HG02678 (cell line): ENCODE measurements around the gene SPSB1.

ENCODE experiments used
- ATAC-seq: cut with Tn5 transposase; IDR thresholded peaks from one replicate; pipeline ENCODE4 v1.9.1; 2021; ENCODE audit warnings: mild to moderate bottlenecking, moderate library complexity; ENCODE audit not compliant: unreplicated experiment

The SPSB1 gene

GRCh38 chr1:9317591-9318417, 25.1 kb downstream of the SPSB1 start:
- no peak for ATAC-seq

DNA sequence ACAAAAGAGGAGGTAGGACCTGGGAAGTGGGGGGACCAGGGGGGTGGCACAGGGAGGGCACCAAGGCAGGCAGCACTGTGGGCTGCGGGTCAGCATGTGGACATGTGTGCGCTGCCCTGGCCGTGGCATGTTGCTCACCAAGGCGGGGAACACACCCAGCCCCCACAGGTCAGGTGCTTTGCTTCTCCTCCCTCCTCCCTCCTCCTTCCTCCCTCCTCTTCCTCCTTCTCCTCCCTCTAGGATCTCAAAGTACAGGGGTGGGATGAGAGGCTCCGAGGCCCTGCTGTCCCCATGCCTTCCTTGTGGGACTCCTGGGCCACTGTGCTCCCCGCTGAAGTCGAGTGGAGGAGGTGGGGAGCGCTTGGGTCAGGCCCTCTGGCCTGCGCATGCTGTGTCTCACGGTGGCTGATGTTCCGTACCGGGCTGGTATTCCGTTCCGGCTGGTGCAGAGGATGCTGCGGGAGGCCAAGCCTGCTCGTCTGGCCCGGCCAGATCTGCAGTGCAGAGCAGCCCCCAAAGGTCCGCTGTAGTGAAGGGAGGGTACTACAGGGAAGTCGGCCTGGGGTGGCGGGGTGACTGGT, 26.6 kb downstream of the SPSB1 start:
- no peak for ATAC-seq

- ATAC-seq: no peak
Measured at GRCh38 chr1:9319789-9320519, 27.3 kb downstream of the SPSB1 start.

DNA sequence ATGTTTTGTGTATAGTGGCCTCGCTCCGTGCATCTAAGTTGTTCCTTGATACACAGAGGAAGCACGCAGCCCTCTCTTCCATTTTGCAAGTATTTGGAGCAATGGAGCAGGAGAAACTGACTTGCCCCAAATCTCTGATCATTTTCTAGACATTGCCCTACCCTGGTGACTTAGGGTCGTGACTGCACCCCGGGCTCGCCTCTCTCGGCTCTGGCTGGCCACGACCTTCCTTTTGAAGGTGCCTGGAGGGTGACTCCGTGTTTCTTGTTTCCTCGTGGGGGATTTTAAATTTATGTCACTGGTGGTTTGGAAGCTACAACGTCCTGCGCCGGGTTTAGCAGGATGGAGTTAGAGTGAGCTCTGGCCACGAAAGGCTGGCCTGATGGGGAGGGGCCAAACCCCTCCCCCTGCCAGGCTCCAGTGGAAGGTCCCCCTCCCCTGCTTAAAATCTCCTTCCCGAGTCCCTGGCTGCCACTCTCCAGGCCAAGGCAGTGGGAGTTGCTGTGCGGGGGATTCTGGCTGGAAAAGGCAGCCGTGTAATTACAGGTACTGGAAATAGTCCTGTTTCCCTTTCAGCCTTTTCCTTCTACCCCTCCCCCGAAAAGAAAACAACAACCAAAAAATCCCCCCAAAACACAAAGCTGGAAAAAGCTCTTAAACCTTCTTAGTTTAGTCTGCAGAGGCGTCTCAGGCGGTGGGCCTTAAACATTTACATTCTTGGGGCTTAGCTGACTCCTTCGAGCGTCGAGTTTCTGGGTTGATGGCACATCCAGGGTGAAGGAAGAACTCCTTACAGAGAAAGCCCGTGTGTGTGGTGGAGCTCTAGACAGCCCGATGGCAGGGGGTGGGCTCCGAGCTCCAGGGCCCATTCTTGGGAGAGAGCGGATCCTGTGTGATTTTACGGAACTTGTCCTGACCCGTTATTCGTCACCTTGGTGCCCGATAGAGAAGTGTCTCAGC, 28.1 kb downstream of the SPSB1 start:
- ATAC-seq: no peak

GRCh38 chr1:9321480-9321849, 28.8 kb downstream of the SPSB1 start:
- no peak for ATAC-seq

DNA sequence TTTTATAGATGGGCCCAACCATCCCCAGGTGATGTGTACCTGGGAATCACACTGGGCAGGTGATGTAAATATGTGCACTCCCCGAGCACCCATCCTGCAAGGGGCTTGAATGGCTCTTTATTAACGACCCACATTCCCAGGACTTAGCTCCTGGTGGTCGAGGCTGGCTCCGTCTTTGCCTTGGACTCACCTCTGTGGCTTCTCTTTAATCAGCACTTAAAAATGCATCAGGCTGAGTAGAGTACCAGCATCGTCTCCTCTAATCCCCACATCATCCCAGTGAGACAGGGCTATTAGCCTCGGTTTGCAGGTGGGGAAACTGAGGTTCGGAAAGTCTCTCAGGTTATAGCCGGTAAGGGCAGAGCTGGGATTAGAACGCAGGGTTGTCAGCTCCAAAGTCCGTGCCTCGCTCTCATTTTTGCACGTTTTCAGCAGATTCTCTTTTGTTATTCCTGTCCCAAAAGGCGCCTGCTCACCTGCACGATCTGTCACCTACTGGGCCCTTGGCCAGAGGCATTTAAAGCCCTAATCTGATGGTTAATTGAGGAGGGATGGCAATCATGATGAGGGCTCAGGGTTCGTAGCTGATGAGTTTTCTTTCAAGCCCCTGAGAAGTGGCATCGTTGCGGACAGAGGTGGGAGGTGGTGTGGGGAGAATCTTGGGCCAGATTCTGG, 29.4 kb downstream of the SPSB1 start:
- no peak for ATAC-seq

- no peak for ATAC-seq
Measured at GRCh38 chr1:9322661-9323244, 30.1 kb downstream of the SPSB1 start.

- no peak for ATAC-seq
Measured at GRCh38 chr1:9324246-9325096, 31.8 kb downstream of the SPSB1 start.

GRCh38 chr1:9326596-9326995, 33.9 kb downstream of the SPSB1 start:
- no peak for ATAC-seq

DNA sequence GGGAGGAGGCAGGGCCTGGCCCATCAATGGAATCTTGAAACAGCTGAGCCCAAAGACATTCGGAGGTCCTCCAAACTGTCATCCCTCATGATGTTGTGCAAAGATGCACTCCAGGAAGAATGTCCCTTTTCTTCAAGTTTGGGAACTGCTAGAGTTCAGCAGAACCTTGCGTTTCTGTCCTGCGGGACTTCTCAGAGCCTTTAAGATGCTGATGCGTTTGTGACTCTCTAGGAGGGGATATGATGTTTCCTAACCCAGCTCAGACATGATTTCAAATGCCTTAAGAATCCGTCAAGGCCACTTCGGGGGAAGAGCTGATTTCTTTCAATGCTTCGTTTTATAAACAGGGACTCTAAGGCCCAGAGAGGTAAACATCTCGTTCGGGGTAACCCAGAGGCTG, 35.5 kb downstream of the SPSB1 start:
- ATAC-seq: no peak

DNA sequence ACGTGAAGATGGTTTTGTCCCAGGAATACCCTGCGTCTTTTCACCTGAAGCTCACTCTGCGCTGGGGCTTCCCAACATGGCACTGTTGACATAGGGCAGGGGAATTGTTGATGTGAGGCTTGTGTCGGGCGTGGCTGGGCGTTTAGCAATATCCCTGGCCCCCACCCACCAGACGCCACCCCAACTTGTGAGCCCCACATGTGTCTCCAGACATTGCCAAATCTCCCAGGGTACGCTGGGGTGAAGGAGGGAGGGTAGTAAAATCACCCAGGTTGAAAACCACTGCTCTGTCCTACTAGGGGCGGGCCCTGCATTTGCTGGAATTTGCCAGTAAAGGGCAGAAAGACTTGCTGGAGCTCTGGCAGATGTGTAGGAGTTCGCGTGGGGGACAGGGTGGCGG, 36.0 kb downstream of the SPSB1 start:
- no peak for ATAC-seq

DNA sequence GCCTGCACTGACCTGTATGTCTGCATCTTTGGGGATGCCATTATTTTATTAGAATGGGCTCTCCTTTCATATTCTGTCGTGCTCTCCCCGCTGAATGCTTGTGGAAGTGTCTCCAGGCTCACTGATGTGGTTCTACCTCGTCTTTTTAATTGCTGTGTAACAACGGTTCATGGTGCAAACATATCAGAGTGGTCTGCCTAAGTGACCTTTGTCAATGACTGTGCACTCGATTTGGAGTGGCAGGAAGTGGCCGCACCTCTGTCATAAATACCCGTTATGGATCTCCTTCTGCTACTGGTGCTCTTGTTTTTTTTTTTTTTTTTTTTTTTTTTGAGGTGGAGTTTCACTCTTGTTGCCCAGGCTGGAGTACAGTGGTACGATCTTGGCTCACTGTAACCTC, 38.3 kb downstream of the SPSB1 start:
- no peak for ATAC-seq

DNA sequence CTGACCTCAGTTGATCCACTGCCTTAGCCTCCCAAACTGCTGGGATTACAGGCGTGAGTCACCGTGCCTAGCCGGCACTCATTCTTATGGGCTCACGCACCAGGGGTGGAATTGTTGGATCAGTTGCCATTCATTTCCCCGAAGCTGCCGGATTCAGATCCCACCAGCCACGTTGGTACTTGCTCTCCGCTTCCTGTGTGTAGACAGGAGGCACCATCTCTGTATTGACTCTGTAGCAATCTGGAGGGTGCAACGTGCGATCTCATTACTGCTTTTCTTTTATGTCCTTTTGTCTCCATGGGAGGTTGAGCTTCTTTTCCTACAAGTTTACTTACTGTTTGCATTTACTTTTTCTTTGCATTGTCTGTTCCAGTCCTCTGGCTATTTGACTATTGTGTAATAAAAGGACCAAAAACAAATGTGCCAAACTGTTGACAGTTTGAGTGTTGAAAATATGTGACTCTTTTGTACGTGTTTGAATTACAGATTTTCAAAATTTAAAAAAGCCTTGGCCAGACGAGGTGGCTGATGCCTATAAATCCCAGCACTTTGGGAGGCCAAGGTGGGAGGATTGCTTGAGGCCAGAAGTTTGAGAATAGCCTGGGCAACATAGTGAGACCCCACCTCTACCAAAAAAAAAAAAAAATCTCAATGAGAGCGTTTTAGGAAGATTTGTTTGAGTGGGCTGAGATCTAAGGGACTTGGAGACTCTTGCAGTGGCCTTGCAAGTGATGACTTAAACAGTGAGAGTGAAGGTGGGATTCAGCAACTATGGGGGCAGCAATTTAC, 39.1 kb downstream of the SPSB1 start:
- no peak for ATAC-seq

- no peak for ATAC-seq
Measured at GRCh38 chr1:9332513-9333143, 39.9 kb downstream of the SPSB1 start.

DNA sequence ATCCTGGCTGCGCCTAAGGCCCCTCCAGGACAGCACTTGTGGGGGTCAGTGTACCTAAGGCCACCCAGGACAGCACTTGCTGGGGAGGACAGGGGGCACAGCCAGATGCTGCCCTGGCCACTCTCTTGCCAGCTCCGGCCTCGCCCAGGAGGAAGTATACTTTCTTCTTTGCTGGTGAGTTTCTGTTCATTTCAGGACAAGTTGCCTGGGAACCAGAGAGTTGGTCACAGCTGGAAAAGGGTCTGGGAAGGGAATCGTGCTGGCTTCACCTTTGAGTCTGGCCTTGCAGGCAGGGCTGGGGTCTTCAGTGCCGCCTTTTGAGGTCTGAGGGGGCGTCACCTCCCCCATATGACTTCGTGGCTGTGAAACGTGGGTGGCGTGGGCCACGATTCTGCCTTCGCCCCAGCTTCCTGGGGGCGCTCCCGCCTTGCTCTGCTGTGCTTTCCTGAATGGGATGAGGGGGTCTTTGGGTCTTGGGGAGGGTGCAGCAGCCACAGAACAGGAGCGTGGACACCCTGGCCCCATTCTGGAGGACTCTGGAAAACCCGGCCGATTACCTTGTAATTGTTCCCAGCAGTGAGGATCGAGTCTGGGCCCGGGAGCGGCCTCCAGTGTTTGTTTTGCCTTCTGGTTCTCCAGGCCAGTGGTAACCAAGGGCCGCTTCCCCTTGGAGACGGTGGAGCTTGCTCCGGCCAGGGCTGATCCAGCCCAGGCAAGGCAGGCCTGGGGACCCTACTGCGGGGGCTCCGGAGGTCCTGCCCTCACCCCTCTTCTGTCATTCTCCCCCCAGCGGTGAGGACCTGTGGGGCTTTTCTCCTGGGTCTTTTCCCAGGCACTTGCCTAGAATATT, 45.9 kb downstream of the SPSB1 start:
- ATAC-seq: no peak

DNA sequence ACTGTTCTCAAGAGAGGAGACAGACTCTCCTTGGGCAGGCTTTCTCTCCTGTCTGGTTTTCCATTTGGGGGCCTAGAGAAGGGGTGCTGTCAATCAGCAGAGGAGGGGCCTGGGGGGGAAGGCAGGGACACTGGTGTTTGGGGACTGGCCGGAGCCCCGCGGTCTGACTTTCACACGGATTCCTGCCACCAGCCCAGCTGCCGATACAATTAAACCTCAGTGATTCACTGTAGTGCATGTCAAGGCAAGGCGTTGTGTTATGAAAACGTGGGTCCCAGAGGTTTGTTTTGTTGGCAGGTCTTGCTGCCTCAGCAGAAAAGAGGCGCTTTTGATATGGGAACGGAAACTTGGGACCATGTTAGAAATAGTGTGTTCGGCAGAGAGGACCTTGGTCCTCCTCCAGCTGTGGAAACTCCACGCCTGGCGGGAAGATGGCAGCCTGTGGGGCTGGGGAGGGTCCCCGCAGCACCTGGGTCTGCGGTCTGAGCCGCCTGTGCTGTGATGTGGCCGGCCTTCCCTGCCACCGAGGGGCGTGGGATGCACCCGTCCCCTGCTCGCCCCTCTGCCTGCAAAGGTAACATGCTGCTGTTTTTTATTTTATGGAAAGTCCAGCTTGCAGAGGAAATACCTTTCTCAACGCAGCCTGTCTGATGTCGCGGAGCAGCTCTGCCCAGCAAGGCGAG, 47.6 kb downstream of the SPSB1 start:
- ATAC-seq: no peak
